Non-pigmented ciliary epithelial cell (primary cell): ENCODE results near the gene ANKRD11.

ENCODE experiments used
- DNase-seq: peaks from one replicate; pipeline ENCODE4 v3.0.0-alpha.2; 2010; ENCODE audit warnings: low read depth

Gene ANKRD11

GRCh38 chr16:89232107-89232506 is 258.3 kb downstream of the ANKRD11 start:
- no peak for DNase-seq

- no peak for DNase-seq
These were observed 260.1 kb downstream of the ANKRD11 start for GRCh38 chr16:89230255-89230654.

- no peak for DNase-seq
These were observed 265.7 kb downstream of the ANKRD11 start for GRCh38 chr16:89224665-89225064.

- DNase-seq = no peak
These were observed 267.4 kb downstream of the ANKRD11 start for GRCh38 chr16:89222931-89223330.

GRCh38 chr16:89221604-89222003 is 268.8 kb downstream of the ANKRD11 start:
- no peak for DNase-seq

- no peak for DNase-seq
These were observed 271.0 kb downstream of the ANKRD11 start for GRCh38 chr16:89219365-89219764.
